GM19438 (cell line): ENCODE measurements around the gene DNAJB8.

Experiments used
- ATAC-seq: cut with Tn5 transposase; IDR thresholded peaks from one replicate; pipeline ENCODE4 v1.9.1; 2021; ENCODE audit warnings: low read depth; ENCODE audit not compliant: unreplicated experiment

Gene DNAJB8

GRCh38 chr3:128466840-128467541 is at the start of gene DNAJB8:
Gene DNAJB8, minus strand, starts transcription at chr3:128466890. Its CDS starts 3,645 bp downstream, at chr3:128463245.
- no peak for ATAC-seq

DNA sequence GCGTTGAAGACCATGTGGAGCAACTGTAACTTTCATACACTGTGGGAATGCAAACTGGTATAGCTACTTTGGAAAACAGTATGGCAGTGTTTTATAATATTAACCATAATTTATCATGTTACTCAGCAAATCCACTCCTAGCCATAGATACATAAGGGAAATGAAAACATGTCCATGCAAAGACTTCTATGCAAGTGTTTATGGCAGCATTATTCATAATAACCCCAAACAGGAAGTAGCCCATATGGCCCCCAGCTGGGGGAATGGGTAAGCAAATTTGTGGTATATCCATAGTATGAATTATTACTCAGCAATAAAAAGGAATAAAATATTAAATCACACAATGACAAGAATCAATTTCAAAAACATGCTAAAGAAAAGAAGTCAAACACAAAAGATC is 49.3 kb upstream of the DNAJB8 start:
- ATAC-seq, result no peak

- no peak for ATAC-seq
These were observed 42.2 kb upstream of the DNAJB8 start for GRCh38 chr3:128508852-128509251.

- no peak for ATAC-seq
These were observed 40.1 kb upstream of the DNAJB8 start for GRCh38 chr3:128506754-128507153.

GRCh38 chr3:128505771-128506170 is 39.1 kb upstream of the DNAJB8 start:
- ATAC-seq, result no peak

DNA sequence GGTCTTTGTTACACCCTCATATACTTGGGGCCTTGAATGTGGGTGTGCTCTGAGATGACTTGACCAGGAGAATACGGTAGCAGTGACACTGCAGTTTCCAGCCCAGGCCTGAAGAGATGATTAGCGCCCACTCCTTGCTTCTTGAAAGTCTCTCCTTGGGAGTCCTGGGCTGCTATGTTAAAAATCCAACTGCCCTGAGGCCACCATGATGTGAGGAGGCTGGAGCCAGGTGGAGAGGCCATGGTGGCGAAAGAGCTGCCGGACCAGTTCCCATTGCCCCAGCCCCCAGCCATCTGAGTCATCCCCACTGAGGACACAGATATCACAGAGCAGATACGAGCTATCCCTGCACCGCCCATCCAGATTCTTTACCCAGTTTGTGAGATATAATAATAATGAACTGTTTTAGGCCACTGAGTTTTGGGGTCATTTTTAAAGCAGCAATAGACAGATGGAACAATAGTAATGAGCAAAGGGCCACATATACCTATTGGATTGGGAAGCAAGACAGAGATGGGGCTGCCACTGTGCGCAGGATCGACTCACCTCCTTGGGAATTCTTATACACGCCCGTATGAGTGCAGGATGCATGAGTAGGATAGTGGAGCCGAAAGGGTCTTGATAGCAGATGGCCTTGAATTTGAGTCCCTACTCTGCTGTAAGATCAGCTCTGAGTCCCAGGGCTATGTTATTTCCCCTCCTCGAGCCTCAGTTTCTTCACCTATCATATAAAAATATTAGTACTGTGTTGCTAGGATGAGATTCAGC is 38.5 kb upstream of the DNAJB8 start:
- ATAC-seq, result no peak

DNA sequence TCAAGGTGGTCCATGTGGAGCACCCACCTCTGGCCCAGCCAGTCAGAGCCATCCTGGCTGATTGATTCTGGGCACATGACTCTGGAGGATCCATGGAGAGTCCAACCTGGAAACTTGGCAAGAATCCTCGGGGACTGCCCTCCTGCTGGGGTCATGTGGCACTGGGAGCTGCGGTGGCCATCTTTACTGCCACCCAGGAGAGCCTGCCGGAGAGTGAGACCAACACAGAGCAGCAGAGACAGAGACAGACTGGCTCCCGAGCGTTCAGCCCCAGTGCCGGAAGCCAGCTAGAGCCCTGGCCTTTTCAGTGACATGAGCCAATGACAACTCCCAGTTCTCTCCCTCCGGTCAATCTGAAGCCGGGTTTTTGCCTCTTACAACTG is 37.8 kb upstream of the DNAJB8 start:
- no peak for ATAC-seq

GRCh38 chr3:128503751-128504532 is 37.3 kb upstream of the DNAJB8 start:
- ATAC-seq, result no peak

DNA sequence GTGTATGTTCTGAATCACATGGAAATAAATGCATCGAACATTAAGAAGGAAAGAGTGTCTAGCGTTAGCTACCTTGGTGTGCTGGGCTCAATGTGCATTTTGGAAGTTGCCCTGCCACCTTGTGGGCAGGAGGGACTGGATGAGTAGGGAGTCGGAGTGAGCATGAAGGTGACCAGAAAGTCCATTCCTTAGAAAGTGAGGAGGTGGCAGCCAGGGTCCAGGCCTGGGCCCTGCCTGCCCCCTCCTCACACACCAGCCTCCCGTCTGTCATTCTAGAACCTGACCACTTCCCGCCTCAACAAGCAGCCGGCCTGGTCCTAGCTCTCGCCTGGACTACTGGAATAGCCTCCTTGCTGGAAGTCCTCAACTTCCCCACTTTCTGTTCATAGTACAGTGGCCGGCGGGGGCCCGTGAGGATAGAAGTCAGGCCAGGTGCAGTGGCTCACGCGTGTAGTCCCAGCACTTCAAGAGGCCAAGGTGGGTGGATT is 36.5 kb upstream of the DNAJB8 start:
- ATAC-seq, result no peak

GRCh38 chr3:128502712-128503111 is 36.0 kb upstream of the DNAJB8 start:
- ATAC-seq, result no peak

DNA sequence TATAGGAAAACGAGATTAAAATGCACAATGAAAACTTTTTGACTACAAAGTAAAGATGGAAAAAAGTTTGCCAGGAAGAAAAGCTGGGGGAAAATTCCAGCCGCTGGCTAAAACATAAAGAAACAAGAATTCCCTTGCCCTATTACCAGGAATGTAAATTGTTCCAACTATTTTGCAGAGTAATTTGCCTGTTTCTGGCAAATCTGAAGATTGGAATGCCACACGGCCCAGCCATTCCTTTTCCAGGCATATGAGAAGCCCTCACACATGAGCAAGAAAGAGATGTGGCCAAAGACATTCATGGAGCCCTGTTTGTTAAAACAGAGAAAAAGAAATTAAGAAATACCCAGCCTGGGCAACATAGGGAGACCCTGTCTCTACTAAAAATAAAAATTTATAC is 34.7 kb upstream of the DNAJB8 start:
- ATAC-seq, result no peak

DNA sequence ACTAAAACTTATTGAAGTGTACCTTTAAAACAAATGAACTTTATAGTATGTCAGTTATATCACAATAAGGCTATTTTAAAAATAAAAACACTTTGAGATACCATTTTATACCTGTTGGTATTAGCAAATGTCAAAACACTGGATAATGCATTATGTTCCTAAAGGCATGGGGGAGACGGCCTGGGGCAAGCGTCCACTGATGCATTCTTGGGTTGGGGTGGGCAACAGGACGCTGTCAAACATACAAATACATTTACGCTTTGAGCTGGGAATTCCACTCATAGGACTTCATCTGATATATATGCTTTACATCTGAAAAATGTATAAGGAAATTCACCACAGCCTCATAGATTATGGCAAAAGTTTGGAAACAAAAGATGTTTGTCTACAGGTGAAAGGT is 33.9 kb upstream of the DNAJB8 start:
- ATAC-seq, result no peak

- ATAC-seq, result no peak
These were observed 33.1 kb upstream of the DNAJB8 start for GRCh38 chr3:128499724-128500275.

GRCh38 chr3:128498901-128499530 is 32.3 kb upstream of the DNAJB8 start:
- ATAC-seq, result no peak

- no peak for ATAC-seq
These were observed 31.5 kb upstream of the DNAJB8 start for GRCh38 chr3:128498127-128498626.

GRCh38 chr3:128497305-128498126 is 30.8 kb upstream of the DNAJB8 start:
- ATAC-seq, result no peak

DNA sequence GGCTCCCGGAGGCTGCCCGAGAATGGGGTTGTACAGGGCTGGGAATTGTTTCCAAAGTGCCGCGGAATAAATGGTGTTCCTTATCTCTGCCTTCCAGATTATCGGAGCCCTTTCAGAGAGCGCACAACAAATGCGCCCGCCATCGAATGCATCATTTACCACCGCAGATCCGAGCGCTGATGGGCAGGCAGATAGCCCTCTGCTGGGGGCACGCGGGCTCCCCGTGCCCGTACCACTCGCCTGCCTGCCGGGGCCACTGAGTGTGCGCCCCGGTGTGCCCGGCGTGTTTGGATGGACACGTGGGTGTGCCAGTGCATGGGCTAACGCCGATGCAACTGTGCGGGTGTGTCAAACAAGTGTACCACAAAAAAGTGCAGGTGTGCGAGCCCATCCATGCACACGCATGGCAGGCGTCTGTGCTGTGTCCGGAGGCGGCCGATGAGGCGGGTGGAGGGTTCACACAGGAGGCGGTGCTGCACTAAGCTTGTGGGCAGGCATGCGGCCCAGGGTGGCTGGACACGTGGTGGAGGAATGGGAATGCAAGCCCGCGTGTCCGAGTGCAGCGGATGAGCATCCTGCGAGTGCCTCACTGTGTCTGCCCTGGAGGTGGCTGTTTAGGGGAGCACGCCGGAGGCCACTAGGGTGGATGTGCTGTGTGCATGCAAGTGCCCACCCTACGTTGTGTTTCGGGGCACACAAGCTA is 30.1 kb upstream of the DNAJB8 start:
- ATAC-seq, result no peak

- ATAC-seq, result no peak
These were observed 29.4 kb upstream of the DNAJB8 start for GRCh38 chr3:128496019-128496601.
